ENCODE data around the gene TRIO. TPM values are rescaled to one million over a fixed set of nuclear protein-coding genes. Genes with fewer than 3 reads are reported as not detected.

Gene TRIO
- total RNA-seq, 2 experiments from 2014 or later: 6.0 to 6.6 TPM

GRCh38 chr5:14286574-14287421 is 143.7 kb downstream of the TRIO start:
- no peak overlapping the region for H3K4me3 Mint-ChIP-seq
- DNase-seq: no peak
- ChIA-PET CTCF (no interaction called here), POLR2A (no interaction called here)
- no peaks in the 10 kb centered on the region for H3K36me3 Mint-ChIP-seq
- H3K27ac Mint-ChIP-seq: no peak overlapping the region
- intact Hi-C loops (cut with micrococcal nuclease): no loop called here
- H3K4me1 Mint-ChIP-seq (ENCODE audit: low read depth): no peaks in the 10 kb centered on the region
- H3K27me3 Mint-ChIP-seq: no peaks in the 10 kb centered on the region
- H3K9me3 Mint-ChIP-seq: no peaks in the 10 kb centered on the region

DNA sequence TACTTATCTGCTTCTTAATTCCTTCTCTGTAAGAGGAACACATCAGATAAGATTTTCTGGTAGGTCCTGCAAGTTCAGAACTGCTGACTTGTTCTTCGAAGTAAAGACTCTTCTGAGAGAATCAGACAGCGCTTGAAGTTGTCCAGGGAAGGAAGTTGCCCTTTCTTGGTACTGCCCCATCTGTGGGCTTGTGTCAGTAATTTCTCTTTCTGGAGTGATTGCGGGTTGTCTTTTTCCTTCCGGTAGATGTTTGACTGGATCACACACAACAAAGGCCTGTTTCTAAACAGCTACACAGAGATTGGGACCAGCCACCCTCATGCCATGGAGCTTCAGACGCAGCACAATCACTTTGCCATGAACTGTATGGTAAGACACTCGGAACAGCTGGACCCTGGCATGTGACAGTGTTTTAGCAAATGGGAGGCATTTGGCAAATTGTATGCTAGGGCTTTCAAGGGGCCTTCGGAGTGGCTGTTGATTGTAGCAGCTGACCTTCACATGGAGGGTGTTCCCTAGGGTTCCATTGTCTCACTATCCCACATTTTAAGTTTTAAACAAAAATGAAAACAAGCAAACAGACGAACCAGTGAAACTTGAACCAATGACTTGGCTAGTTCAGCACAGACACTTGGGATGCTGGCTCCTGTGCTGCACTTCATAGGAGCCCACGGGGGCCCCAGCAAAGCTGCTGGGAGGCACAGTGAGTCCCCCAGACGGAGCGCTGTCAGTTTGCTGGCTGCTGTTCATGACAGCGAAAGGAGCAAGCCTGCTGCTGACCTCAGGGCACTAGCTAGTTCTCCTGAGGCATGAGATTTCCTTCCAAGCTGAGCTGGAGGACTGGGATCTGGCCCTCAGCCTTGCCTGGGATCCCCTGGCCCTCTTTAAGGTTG is 149.9 kb downstream of the TRIO start:
- Mint-ChIP-seq H3K4me1 (ENCODE audit: low read depth) (no peaks in the 10 kb centered on the region), H3K36me3 (no peaks in the 10 kb centered on the region)

GRCh38 chr5:14295610-14296009 is 152.5 kb downstream of the TRIO start:
- H3K4me3 Mint-ChIP-seq: no peak overlapping the region
- H3K36me3 Mint-ChIP-seq: no peaks in the 10 kb centered on the region
- H3K9me3 Mint-ChIP-seq: no peaks in the 10 kb centered on the region
- DNase-seq: no peak
- peaks cover 2% of the 10 kb centered on the region for H3K27me3 Mint-ChIP-seq
- POLR2A ChIA-PET: no interaction called here
- CTCF ChIA-PET: interaction anchor here (0.7 kb wide), 1 partner anchor 11 kb away, joined by 3 read pairs; no protein-coding TSS in a partner anchor
- H3K4me1 Mint-ChIP-seq (ENCODE audit: low read depth): peaks cover 4% of the 10 kb centered on the region
- intact Hi-C loops (cut with micrococcal nuclease): no loop called here
- H3K27ac Mint-ChIP-seq: no peak overlapping the region

More for the DNA sequence above, 149.9 kb downstream of the TRIO start:
- ChIA-PET CTCF (no interaction called here), POLR2A (no interaction called here)
- Mint-ChIP-seq H3K4me3 (no peak overlapping the region), H3K27me3 (peaks cover 2% of the 10 kb centered on the region), H3K9me3 (no peaks in the 10 kb centered on the region), H3K27ac (no peak overlapping the region)
- DNase-seq: no peak
- intact Hi-C loops (cut with micrococcal nuclease): no loop called here

DNA sequence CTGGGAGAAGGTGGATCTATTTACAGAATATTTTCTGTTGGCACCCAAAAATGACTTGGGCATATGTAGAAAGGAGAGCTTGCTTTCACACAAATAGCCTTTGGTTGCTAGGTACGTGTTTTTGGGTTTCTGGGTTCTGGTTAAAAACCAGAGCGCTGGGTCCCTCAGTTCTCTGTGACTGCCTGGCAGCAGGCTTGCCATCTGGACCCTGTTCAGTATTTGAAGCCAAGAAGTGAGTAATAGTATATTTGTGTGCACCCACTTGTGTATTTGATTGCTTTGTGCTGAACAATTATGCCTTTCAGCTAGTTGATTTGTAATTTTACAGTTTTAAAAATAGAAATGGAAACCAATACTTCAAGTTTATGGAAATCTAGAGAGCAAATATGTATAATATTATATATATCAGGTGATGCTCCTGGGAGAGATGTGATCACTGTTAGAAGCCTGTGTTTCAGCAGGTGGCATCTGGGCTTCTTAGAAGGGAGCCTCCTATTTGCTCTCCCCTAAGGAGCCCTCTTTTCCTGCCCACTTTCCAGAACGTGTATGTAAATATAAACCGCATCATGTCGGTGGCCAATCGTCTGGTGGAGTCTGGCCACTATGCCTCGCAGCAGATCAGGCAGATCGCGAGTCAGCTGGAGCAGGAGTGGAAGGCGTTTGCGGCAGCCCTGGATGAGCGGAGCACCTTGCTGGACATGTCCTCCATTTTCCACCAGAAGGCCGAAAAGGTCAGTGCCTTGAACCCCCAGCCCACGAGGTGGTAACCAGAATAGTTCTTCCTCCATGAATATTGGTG is 153.6 kb downstream of the TRIO start:
- no peak for DNase-seq
- Mint-ChIP-seq H3K36me3 (no peaks in the 10 kb centered on the region), H3K9me3 (no peaks in the 10 kb centered on the region), H3K4me1 (ENCODE audit: low read depth) (peaks cover 4% of the 10 kb centered on the region), H3K4me3 (no peak overlapping the region), H3K27me3 (peaks cover 2% of the 10 kb centered on the region), H3K27ac (no peak overlapping the region)
- intact Hi-C loops (cut with micrococcal nuclease): no loop called here
- POLR2A ChIA-PET: no interaction called here
- CTCF ChIA-PET: no interaction called here

DNA sequence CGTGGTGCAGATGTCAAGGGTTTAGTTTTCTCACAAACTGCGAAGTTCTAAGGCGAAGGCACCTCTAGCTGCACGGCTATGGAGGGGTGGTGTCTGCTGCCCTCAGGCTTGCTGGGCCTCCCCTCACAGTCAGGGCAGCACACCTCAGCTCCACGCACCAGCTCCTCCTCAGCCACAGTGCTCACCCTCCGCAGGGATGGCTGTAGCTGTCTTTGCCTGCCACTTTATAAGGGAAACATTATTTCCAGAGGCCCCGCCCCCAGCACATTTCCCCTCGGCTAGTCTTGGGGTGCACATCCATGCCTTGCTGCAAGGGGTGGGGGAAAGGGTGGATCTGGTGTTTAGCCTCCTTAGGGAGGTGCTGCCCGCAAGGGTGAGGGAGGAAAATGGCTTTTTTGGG is 154.6 kb downstream of the TRIO start:
- Mint-ChIP-seq H3K4me3 (no peak overlapping the region), H3K4me1 (ENCODE audit: low read depth) (peaks cover 4% of the 10 kb centered on the region), H3K27ac (no peak overlapping the region), H3K27me3 (peaks cover 3% of the 10 kb centered on the region), H3K36me3 (no peaks in the 10 kb centered on the region), H3K9me3 (no peaks in the 10 kb centered on the region)
- ChIA-PET CTCF (no interaction called here), POLR2A (no interaction called here)
- no peak for DNase-seq
- intact Hi-C loops (cut with micrococcal nuclease): no loop called here

DNA sequence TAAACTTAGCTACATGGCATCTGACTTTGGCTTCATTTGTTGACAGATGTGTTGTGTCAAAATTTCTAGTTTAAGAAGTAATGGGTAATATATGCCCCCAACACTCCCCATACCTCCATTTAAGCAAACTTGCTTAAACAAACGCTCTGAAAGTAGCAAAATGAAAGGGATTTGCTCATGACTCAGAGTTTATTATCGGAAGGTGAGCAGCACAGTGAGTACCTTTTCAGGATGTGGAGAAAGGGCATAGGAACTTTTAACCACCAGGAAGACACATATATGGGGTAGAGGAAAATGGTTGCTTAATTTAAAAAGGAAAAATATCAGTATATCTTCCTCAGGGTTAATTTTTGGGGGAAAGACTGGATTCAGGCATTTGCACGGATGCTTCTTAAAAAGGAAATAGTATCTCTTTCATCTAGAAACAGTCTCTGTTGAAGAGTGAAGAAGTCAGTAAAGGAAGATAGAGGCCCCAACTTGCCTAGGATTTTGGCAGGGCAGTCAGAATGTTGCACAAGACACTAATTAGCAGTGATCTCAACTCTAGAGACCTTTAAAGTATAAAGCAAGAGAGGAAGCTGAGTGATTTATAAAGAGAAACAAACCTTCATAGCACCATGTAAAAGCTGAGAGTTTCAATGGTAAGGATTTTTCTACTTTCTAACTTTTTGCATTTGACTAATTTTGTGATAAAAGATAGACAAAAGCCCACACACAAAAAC is 155.1 kb downstream of the TRIO start:
- H3K9me3 Mint-ChIP-seq: no peaks in the 10 kb centered on the region
- no peak overlapping the region for H3K27ac Mint-ChIP-seq
- CTCF ChIA-PET: no interaction called here
- POLR2A ChIA-PET: no interaction called here
- no peaks in the 10 kb centered on the region for H3K36me3 Mint-ChIP-seq
- peaks cover 4% of the 10 kb centered on the region for H3K27me3 Mint-ChIP-seq
- H3K4me1 Mint-ChIP-seq (ENCODE audit: low read depth): peaks cover 4% of the 10 kb centered on the region
- intact Hi-C loops (cut with micrococcal nuclease): no loop called here
- no peak for DNase-seq
- H3K4me3 Mint-ChIP-seq: no peak overlapping the region

DNA sequence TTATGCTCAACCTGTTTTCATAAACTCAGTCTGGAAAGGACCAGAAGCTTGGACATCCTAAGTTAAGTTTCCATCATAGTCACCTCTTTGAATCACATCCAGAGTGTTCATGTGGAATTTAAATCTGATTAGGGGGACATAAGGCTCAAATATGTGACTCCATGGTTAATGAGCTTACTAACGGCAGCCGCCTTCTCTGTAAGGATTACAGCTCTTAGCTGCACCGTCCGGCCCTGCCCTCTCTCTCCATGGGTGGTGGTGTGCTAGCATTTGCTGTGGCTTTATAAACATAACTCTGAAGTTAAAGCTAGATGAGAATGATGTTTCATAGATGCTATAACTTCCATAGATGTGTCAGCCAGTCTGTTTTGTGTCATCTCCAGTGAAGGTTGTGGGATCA is 156.5 kb downstream of the TRIO start:
- Mint-ChIP-seq H3K27me3 (peaks cover 6% of the 10 kb centered on the region), H3K27ac (no peak overlapping the region), H3K9me3 (no peaks in the 10 kb centered on the region), H3K4me3 (no peak overlapping the region), H3K4me1 (ENCODE audit: low read depth) (peaks cover 4% of the 10 kb centered on the region), H3K36me3 (no peaks in the 10 kb centered on the region)
- intact Hi-C loops (cut with micrococcal nuclease): no loop called here
- no peak for DNase-seq
- POLR2A ChIA-PET: no interaction called here
- CTCF ChIA-PET: no interaction called here

GRCh38 chr5:14301186-14301585 is 158.0 kb downstream of the TRIO start:
- CTCF ChIA-PET: no interaction called here
- POLR2A ChIA-PET: no interaction called here
- no peak overlapping the region for H3K4me3 Mint-ChIP-seq
- no peak overlapping the region for H3K27ac Mint-ChIP-seq
- peaks cover 4% of the 10 kb centered on the region for H3K4me1 Mint-ChIP-seq (ENCODE audit: low read depth)
- no peaks in the 10 kb centered on the region for H3K9me3 Mint-ChIP-seq
- intact Hi-C loops (cut with micrococcal nuclease): no loop called here
- no peaks in the 10 kb centered on the region for H3K36me3 Mint-ChIP-seq
- no peak for DNase-seq
- H3K27me3 Mint-ChIP-seq: peaks cover 6% of the 10 kb centered on the region

DNA sequence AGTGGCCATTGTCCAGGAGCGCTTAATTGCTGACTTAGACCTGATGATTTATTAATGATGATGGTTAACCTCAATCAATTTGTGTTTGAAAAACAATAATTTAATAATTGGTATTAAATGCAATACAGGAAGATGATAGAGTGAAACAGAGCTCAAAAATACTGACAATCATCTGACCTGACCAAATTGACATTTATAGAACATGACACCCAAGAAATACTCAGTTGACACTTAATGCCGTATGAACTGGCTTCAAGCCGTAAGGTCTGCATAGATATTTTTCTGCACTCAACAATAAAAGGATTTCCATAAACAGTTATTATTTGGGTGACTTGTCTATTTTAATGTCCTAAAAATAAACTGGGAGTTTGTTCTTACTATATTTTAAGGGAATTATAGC is 159.2 kb downstream of the TRIO start:
- Mint-ChIP-seq H3K27me3 (peaks cover 4% of the 10 kb centered on the region), H3K36me3 (no peaks in the 10 kb centered on the region), H3K9me3 (no peaks in the 10 kb centered on the region), H3K27ac (no peak overlapping the region), H3K4me3 (no peak overlapping the region), H3K4me1 (ENCODE audit: low read depth) (peaks cover 4% of the 10 kb centered on the region)
- no peak for DNase-seq
- intact Hi-C loops (cut with micrococcal nuclease): no loop called here
- POLR2A ChIA-PET: no interaction called here
- CTCF ChIA-PET: no interaction called here

- H3K27me3 Mint-ChIP-seq: peaks cover 4% of the 10 kb centered on the region
- CTCF ChIA-PET: no interaction called here
- POLR2A ChIA-PET: no interaction called here
- H3K4me1 Mint-ChIP-seq (ENCODE audit: low read depth): no peaks in the 10 kb centered on the region
- no peak for DNase-seq
- no peaks in the 10 kb centered on the region for H3K9me3 Mint-ChIP-seq
- H3K4me3 Mint-ChIP-seq: no peak overlapping the region
- intact Hi-C loops (cut with micrococcal nuclease): no loop called here
- H3K36me3 Mint-ChIP-seq: no peaks in the 10 kb centered on the region
- H3K27ac Mint-ChIP-seq: no peak overlapping the region
Observed at GRCh38 chr5:14305045-14305444, 161.9 kb downstream of the TRIO start.

DNA sequence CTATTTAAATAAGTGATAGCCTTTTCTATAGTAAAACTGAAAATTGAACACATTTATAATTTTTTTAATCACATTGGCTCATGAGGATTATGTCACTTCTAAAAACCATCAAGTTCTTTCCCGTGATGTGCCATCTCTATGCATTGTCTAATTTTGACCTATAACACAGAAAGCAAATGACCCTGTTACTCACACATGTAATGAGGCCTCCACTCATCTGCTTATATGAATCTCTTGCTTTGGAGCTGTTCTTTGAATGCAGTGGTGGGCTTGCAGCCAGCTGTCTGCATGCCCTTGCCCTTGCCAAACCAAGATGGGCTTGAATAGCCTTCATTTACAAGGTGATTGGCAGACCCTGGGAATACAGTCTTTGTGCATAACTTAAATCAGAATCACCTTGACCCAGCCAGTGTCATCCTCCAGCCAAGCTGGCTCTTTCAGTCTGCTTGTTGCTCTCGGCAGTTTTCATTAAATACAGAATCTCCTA is 163.2 kb downstream of the TRIO start:
- POLR2A ChIA-PET: no interaction called here
- CTCF ChIA-PET: interaction anchor here (0.7 kb wide), 1 partner anchor 10 kb away, joined by 3 read pairs; no protein-coding TSS in a partner anchor
- H3K27ac Mint-ChIP-seq: no peak overlapping the region
- H3K36me3 Mint-ChIP-seq: no peaks in the 10 kb centered on the region
- no peak overlapping the region for H3K4me3 Mint-ChIP-seq
- peaks cover 4% of the 10 kb centered on the region for H3K27me3 Mint-ChIP-seq
- no peaks in the 10 kb centered on the region for H3K9me3 Mint-ChIP-seq
- DNase-seq: no peak
- intact Hi-C loops (cut with micrococcal nuclease): no loop called here
- H3K4me1 Mint-ChIP-seq (ENCODE audit: low read depth): no peaks in the 10 kb centered on the region

Data from activated CD4-positive, alpha-beta memory T cell treated with anti-CD3 and anti-CD28 coated beads for 36 hours (primary cell).